Large intestine (tissue), 3 donors: Measurements from ENCODE around the gene SLC5A2. TPM values are rescaled to one million over a fixed set of nuclear protein-coding genes. Genes with fewer than 3 reads are reported as not detected.
"Not testable (repeated sequence)": the region's sequence is repeated elsewhere in the genome, so short reads cannot be mapped to it uniquely, and the experiment has no call there.

ENCODE experiments used
- DNase-seq, 2 donors: peaks; one replicate each; pipeline versions ENCODE4 v3.0.0 to v3.0.0-alpha.2; 2013
- H3K27ac ChIP-seq: one replicate; pipeline ENCODE4 v1.5.1; 2013; ENCODE audit warnings: low read length
- H3K27me3 ChIP-seq: 2 replicates; pipeline ENCODE4 v1.6.1; 2013; ENCODE audit warnings: low read length; ENCODE audit not compliant: control insufficient read depth, insufficient read depth
- H3K36me3 ChIP-seq: 2 replicates; pipeline ENCODE4 v1.6.1; 2013; ENCODE audit warnings: low read length; ENCODE audit not compliant: control insufficient read depth, insufficient read depth
- H3K4me1 ChIP-seq: one replicate; pipeline ENCODE4 v1.6.1; 2013; ENCODE audit warnings: low read length; ENCODE audit not compliant: control insufficient read depth, insufficient read depth
- H3K4me3 ChIP-seq: one replicate; pipeline ENCODE4 v1.5.1; 2013; ENCODE audit warnings: low read length
- H3K9me3 ChIP-seq: one replicate; pipeline ENCODE4 v1.6.1; 2013; ENCODE audit warnings: mild to moderate bottlenecking, low read depth, low read length, moderate library complexity; ENCODE audit not compliant: control insufficient read depth
- WGBS: methylation state at CpG from one replicate; pipeline ENCODE4 v1.1.5; 2013; ENCODE audit warnings: low lambda C conversion rate; ENCODE audit not compliant: insufficient coverage; 5-methylcytosine and 5-hydroxymethylcytosine counted together
- polyA plus RNA-seq: library from polyadenylated mRNA; unstranded; fragments of 120-200 nt; gene quantifications from one replicate; pipeline ENCODE4 v1.2.1, GENCODE V29; 2013

The SLC5A2 gene
- polyA plus RNA-seq, 1 donor, result 7.3 TPM

DNA sequence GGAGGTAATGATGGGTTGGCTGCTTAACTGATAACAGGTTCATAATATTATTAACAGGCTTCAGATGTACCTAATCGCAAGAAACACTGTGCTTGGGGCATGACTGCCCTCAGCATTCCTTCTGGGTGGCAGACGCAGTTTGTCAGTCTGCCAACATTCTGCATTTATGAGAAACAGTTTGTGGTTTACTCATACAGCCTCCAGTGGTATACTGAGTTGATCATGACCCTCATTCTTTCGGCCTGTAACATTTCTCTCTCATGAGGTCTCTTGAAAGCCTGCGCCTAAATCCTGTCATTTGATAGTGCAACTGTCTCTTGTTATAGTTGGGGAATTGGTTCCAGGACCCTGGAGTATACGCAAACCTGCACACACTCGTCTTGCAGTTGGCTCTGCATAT is 30.2 kb downstream of the SLC5A2 start:
- Histone ChIP-seq H3K27me3 (no peaks in the 10 kb centered on the region), H3K4me1 (peaks cover 9% of the 10 kb centered on the region), H3K4me3 (no peak overlapping the region), H3K27ac (no peak overlapping the region), H3K36me3 (no peaks in the 10 kb centered on the region), H3K9me3 (no peaks in the 10 kb centered on the region)
- WGBS, result no CpG with 5 or more reads among the region's 6 CpGs
- DNase-seq, result no peak

DNA sequence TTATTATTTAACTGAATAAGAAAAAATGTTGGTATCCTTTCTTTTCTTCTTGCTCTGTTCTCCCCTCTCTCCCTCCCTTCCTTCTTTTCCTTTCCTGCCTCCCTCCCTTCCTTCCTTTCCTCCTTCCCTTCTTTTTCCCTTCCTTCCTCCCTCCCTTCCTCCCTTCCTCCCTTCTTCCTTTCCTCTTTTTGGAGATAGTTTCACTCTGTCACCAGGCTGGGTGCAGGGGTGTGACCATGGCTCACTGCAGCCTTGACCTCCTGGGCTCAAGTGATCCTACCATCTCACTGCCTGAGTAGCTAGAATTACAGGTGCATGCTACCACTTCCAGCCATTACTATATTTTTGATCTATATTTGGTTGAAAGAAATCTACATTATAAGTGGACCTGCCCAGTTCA is 31.0 kb downstream of the SLC5A2 start:
- no peak overlapping the region for H3K27ac ChIP-seq
- no peaks in the 10 kb centered on the region for H3K36me3 ChIP-seq
- H3K4me1 ChIP-seq, result peaks cover 9% of the 10 kb centered on the region
- DNase-seq, result no peak
- no peak overlapping the region for H3K4me3 ChIP-seq
- no peaks in the 10 kb centered on the region for H3K9me3 ChIP-seq
- H3K27me3 ChIP-seq, result no peaks in the 10 kb centered on the region

DNA sequence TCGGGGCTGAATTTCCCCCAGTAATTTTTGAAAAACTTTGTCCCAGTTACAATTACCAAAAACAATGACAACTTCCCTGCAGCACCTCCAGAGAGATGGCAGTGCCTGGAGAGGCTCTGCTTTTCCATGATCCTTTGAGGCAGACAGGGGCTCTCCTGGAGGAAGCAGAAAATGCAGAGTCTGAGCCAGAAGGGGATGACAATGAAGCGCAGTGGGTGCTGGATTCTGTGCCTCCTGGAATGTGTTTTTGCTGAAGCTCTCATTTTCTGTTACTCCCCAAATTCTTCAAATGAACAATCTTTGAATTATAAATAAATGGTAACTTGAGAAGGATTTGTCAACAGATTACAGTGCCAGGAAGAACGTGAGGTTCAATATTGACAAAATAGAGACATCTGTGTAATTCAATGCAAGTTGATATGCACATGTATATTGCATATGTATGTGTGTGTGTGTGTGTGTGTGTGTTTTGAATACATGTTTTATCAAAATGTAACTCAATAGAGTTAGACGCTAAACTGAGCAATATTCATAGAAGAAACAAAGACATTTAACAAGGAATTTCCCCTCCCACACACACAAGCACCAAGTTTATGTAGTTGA is 35.0 kb downstream of the SLC5A2 start:
- WGBS, result no CpG with 5 or more reads among the region's 4 CpGs
- H3K36me3 ChIP-seq, result no peaks in the 10 kb centered on the region
- H3K4me3 ChIP-seq, result no peak overlapping the region
- H3K4me1 ChIP-seq, result no peaks in the 10 kb centered on the region
- no peaks in the 10 kb centered on the region for H3K9me3 ChIP-seq
- H3K27me3 ChIP-seq, result no peaks in the 10 kb centered on the region
- no peak overlapping the region for H3K27ac ChIP-seq
- no peak for DNase-seq

DNA sequence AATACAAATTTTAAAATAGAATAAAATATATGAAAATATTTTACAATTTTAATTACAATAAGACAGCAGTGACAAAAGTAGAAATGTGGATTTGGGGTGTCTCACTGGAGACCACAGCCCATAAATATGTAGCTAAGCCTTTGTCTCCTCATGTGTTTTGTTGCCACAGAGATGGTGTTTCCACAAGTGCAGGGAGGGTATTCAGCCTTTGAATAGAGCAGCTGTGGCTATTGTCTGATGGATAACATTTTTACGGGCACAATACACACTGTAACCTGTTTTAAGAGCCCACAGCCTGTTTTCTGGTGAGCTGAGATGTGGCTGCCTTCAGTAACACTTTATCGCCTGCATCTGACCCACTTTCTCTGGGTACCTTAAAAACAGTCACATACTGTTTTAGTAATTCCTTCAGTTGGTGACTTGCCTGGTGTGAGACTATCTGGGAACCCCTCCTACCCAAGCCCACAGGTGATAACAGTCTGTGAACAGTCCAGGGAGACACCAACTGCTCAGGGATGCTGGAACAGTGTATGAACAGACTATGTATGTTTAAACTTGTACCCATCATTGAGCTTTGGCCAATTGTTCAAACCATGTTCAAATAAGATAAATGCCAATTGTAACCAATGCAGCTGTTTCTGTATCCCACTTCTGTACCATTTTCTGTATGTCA is 37.0 kb downstream of the SLC5A2 start:
- Histone ChIP-seq H3K27ac (no peak overlapping the region), H3K9me3 (no peaks in the 10 kb centered on the region), H3K36me3 (no peaks in the 10 kb centered on the region), H3K4me3 (no peak overlapping the region), H3K27me3 (no peaks in the 10 kb centered on the region), H3K4me1 (no peaks in the 10 kb centered on the region)
- WGBS, result 100% methylated on average over 1 of the region's 2 CpGs
- DNase-seq, result no peak

DNA sequence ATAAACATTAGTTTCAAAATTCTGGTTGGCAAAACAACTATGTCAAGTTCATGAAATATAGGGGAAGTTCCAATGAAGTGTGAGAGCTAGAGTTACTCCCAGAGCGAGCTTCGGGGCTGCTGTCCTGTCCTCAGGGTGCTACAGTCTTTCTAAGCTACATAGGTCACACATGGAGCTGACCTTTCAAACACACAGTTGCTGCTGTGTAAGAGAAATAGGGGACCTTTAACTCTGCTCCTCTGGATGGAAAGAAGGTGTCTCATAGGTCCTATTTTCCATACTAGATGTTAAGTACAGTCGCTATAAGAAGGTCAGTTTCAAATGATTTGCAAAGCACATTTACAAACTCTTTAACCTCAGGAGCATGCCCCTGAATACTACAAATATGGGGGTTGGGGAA is 38.4 kb downstream of the SLC5A2 start:
- H3K36me3 ChIP-seq, result no peaks in the 10 kb centered on the region
- H3K27me3 ChIP-seq, result no peaks in the 10 kb centered on the region
- H3K4me3 ChIP-seq, result no peak overlapping the region
- H3K27ac ChIP-seq, result no peak overlapping the region
- no peaks in the 10 kb centered on the region for H3K4me1 ChIP-seq
- no peaks in the 10 kb centered on the region for H3K9me3 ChIP-seq
- WGBS, result no CpG with 5 or more reads among the region's 3 CpGs
- DNase-seq, result no peak

DNA sequence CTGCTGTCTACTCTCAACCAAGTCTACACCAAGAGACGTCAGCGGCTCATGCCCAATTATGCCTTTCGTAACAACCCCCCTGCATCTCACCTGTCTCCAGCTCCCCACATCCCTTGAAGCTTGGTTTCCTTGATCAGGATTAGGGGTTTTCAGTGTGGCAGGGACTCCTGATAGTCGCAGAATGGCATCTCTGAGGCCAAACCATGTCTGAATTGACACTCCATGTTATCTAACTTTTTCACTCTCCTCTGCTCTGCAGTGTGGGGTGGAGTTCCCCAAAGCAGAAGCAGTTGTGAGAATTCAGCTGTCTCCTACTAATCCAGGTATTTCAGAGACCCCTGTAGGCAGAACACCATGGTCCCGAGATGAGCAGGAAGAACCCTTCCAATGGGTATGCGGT is 39.1 kb downstream of the SLC5A2 start:
- Histone ChIP-seq H3K36me3 (no peaks in the 10 kb centered on the region), H3K4me1 (no peaks in the 10 kb centered on the region), H3K27ac (no peak overlapping the region), H3K4me3 (no peak overlapping the region), H3K27me3 (no peaks in the 10 kb centered on the region), H3K9me3 (no peaks in the 10 kb centered on the region)
- WGBS, result no CpG with 5 or more reads among the region's 6 CpGs
- no peak for DNase-seq

DNA sequence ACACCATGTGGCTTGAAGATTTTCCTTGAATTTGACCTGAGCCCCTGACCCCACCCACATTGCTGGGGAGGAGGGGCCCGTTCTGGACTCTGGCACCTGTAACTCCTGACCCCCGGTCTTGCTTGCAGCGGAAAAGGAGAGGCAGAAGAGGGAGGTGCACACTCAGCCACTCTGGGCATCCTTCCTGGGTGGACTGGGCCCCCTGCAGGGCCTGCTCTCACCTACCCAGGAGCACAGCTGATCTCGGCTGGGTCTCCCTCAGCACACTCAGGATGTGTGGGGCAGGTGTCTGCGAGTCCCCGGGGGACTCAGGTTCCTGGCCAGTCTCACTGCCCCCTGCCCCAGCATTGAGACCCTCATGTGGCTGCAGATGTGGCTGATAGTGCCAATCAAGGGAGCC is 40.8 kb downstream of the SLC5A2 start:
- H3K36me3 ChIP-seq, H3K4me3 ChIP-seq, H3K27ac ChIP-seq, H3K4me1 ChIP-seq, DNase-seq, H3K9me3 ChIP-seq: not testable (repeated sequence)
- no CpG with 5 or more reads among the region's 6 CpGs for WGBS
- H3K27me3 ChIP-seq, result peaks cover 16% of the 10 kb centered on the region

DNA sequence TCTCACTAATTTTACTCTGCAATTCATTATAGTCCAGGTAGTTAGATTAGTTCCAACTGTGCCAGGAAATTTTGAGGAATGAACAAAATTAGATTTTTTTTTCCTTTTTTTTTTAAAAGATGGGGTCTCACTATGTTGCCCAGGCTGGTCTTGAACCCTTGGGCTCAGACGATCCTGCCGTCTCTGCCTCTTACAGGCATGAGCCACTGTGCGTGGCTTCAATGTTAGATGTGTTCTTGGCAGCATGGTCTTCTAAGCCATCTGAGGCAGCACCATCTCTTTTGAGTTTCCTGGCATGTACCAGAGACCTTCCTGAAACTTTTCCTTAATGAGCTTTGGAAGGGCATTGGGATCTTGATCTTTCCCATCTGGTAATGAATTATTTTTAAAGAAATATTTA is 42.2 kb downstream of the SLC5A2 start:
- no CpG with 5 or more reads among the region's 3 CpGs for WGBS
- Histone ChIP-seq H3K36me3 (no peaks in the 10 kb centered on the region), H3K4me3 (no peak overlapping the region), H3K9me3 (no peaks in the 10 kb centered on the region), H3K4me1 (peaks cover 4% of the 10 kb centered on the region), H3K27ac (no peak overlapping the region), H3K27me3 (peaks cover 28% of the 10 kb centered on the region)
- no peak for DNase-seq

DNA sequence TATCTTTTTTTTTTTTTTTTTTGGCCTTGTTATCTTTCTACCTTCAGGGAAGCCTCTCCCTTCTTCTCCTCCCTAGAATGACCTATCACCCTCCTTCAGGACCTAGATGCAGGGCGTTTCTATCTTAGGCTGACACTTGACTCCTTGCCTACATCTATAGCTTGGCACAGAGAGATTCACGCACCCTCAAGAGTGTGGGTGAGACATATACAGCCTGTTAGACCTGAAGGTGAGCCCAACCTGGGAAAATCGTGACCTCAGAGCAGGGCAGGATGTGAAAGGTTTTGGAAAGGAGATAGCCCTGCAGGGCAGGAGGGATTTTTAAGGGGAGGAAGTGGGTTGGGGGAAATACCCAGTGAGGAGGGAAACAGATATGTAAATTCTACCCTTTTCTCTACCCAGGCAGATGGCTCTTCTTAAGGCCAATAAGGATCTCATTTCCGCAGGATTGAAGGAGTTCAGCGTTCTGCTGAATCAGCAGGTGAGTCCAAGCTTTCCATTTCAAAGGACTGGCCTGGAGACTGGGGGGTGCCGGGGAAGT is 44.9 kb downstream of the SLC5A2 start, which contains the start of gene AHSP:
Gene AHSP, plus strand, starts transcription at position 167 of the 541 bp plus-strand sequence. Its CDS starts 240 bp downstream, at position 407.
- peaks cover 4% of the 10 kb centered on the region for H3K4me1 ChIP-seq
- no peaks in the 10 kb centered on the region for H3K36me3 ChIP-seq
- H3K9me3 ChIP-seq, result no peaks in the 10 kb centered on the region
- peaks cover 39% of the 10 kb centered on the region for H3K27me3 ChIP-seq
- 39% methylated on average over 2 of the region's 6 CpGs for WGBS
- no peak within 1 kb of the TSS for H3K27ac ChIP-seq
- H3K4me3 ChIP-seq, result no peak within 1 kb of the TSS
- DNase-seq, result no peak

DNA sequence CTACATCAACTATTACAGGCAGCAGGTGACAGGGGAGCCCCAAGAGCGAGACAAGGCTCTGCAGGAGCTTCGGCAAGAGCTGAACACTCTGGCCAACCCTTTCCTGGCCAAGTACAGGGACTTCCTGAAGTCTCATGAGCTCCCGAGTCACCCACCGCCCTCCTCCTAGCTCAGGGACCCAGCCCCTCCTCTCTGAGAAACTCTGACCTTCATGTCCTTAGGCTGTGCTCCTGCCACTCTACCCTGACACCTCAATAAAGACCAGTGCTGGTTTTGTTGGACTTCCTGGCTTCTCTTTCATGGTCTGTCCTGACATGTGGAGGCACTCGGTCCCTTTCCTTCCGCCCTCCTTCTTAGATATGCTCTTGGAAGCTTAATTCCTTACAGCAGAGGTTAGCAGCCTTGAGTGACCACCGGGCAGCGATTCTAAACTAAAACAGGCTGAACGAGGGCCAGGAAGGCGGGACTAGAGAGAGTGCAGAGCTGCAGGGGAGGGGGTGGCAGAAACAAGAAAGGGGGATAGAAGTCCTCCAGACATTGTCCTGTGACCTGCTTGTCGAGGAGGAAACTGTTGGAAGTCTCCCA is 45.7 kb downstream of the SLC5A2 start:
- no peak overlapping the region for H3K27ac ChIP-seq
- no peak overlapping the region for H3K4me3 ChIP-seq
- 5% methylated on average over 4 of the region's 11 CpGs for WGBS
- no peaks in the 10 kb centered on the region for H3K36me3 ChIP-seq
- peaks cover 39% of the 10 kb centered on the region for H3K27me3 ChIP-seq
- peaks cover 4% of the 10 kb centered on the region for H3K4me1 ChIP-seq
- DNase-seq, result no peak
- H3K9me3 ChIP-seq, result no peaks in the 10 kb centered on the region
